NCI-H526 (cell line): ENCODE results near the gene ZNF22.
"Not testable (repeated sequence)": the region's sequence is repeated elsewhere in the genome, so short reads cannot be mapped to it uniquely, and the experiment has no call there.

ENCODE experiments used
- DNase-seq, 2 experiments: peaks; one replicate each; lab custom pipeline; 2025; lab: John Stamatoyannopoulos, UW

Gene ZNF22

GRCh38 chr10:44991571-44991970, 9.2 kb upstream of the ZNF22 start:
- DNase-seq: no peak

- DNase-seq: no peak
These were observed 8.5 kb upstream of the ZNF22 start for GRCh38 chr10:44992070-44992731.

- no peak for DNase-seq
These were observed 7.9 kb upstream of the ZNF22 start for GRCh38 chr10:44992732-44993225.

- DNase-seq: no peak
These were observed 7.3 kb upstream of the ZNF22 start for GRCh38 chr10:44993226-44993921.

- DNase-seq: no peak
These were observed 6.6 kb upstream of the ZNF22 start for GRCh38 chr10:44993922-44994751.

- no peak for DNase-seq
These were observed 5.8 kb upstream of the ZNF22 start for GRCh38 chr10:44994752-44995530.

GRCh38 chr10:44995581-44995913, 5.2 kb upstream of the ZNF22 start:
- no peak for DNase-seq

GRCh38 chr10:44995914-44996669, 4.6 kb upstream of the ZNF22 start:
- DNase-seq: no peak

GRCh38 chr10:44997105-44997748, 3.5 kb upstream of the ZNF22 start:
- no peak for DNase-seq

GRCh38 chr10:44998146-44998631, 2.5 kb upstream of the ZNF22 start:
- no peak for DNase-seq

GRCh38 chr10:45000138-45000751, 478 bp upstream of the ZNF22 start:
- no peak for DNase-seq

- peak; percentile 59 for DNase-seq
These were observed 842 bp downstream of the ZNF22 start for GRCh38 chr10:45001381-45002148.

GRCh38 chr10:45003432-45004000, 2.8 kb downstream of the ZNF22 start:
- DNase-seq: no peak

- no peak for DNase-seq
These were observed 3.9 kb downstream of the ZNF22 start for GRCh38 chr10:45004661-45005060.

- DNase-seq: no peak
These were observed 4.6 kb downstream of the ZNF22 start for GRCh38 chr10:45005284-45005683.

GRCh38 chr10:45006276-45007030, 5.7 kb downstream of the ZNF22 start:
- DNase-seq: no peak

GRCh38 chr10:45008524-45009161, 7.9 kb downstream of the ZNF22 start:
- DNase-seq: peak; percentile 78 to 79

- DNase-seq: not testable (repeated sequence)
These were observed 13.8 kb downstream of the ZNF22 start for GRCh38 chr10:45014557-45014956.
